Neural cell (in vitro differentiated cells): ENCODE measurements around the gene RPS6KA2. TPM values are rescaled to one million over a fixed set of nuclear protein-coding genes. Genes with fewer than 3 reads are reported as not detected.

ENCODE experiments used
- H2AFZ ChIP-seq: fragments of 200-600, 300-800 bp; sonication (generic), shearing (Covaris generic); 2 replicates; pipeline ENCODE4 v1.6.0; 2014; ENCODE audit warnings: low read depth, mild to moderate bottlenecking, antibody characterized with exemption, low read length, moderate library complexity
- H3F3A ChIP-seq: fragments of 200-600 bp; shearing (Covaris generic); 2 replicates; pipeline ENCODE4 v1.6.1; 2016; ENCODE audit warnings: mild to moderate bottlenecking, moderate library complexity, mixed read lengths, antibody characterized with exemption, low read length; ENCODE audit not compliant: insufficient read depth, poor library complexity, severe bottlenecking
- H3K27ac ChIP-seq: fragments of 200-600, 300-800 bp; sonication (generic), shearing (Covaris generic); 2 replicates; pipeline ENCODE4 v1.5.1; 2014; ENCODE audit warnings: mild to moderate bottlenecking, low read length, moderate library complexity
- H3K27me3 ChIP-seq: fragments of 300-800, 200-600 bp; sonication (generic), shearing (Covaris generic); 2 replicates; pipeline ENCODE4 v1.6.0; 2014; ENCODE audit warnings: mild to moderate bottlenecking, low read depth, low read length, moderate library complexity; ENCODE audit not compliant: insufficient read depth
- H3K36me3 ChIP-seq: fragments of 300-800, 200-600 bp; sonication (generic), shearing (Covaris generic); 2 replicates; pipeline ENCODE4 v1.5.1; 2014; ENCODE audit warnings: mild to moderate bottlenecking, antibody characterized with exemption, low read length, moderate library complexity; ENCODE audit not compliant: insufficient read depth
- H3K4me2 ChIP-seq: fragments of 300-800, 200-600 bp; sonication (generic), shearing (Covaris generic); 2 replicates; pipeline ENCODE4 v1.6.0; 2014; ENCODE audit warnings: mild to moderate bottlenecking, low read length
- H3K4me3 ChIP-seq: fragments of 300-800, 200-600 bp; sonication (generic), shearing (Covaris generic); 2 replicates; pipeline ENCODE4 v1.5.1; 2014; ENCODE audit warnings: mild to moderate bottlenecking, low read length, moderate library complexity
- H3K79me2 ChIP-seq: fragments of 200-600 bp; shearing (Covaris generic); replicated peaks from 2 replicates; pipeline ENCODE4 v1.6.0; 2014; ENCODE audit warnings: mild to moderate bottlenecking, low read length, moderate library complexity; ENCODE audit not compliant: insufficient read depth
- H3K9ac ChIP-seq: fragments of 300-800, 200-600 bp; sonication (generic), shearing (Covaris generic); 2 replicates; pipeline ENCODE4 v1.6.1; 2016; ENCODE audit warnings: mild to moderate bottlenecking, low read length, mixed read lengths
- H3K9me2 ChIP-seq: fragments of 200-600 bp; shearing (Covaris generic); 2 replicates; pipeline ENCODE4 v1.6.1; 2016; ENCODE audit warnings: mild to moderate bottlenecking, low read length, mixed read lengths; ENCODE audit not compliant: insufficient read depth
- H3K9me3 ChIP-seq: fragments of 200-600, 300-800 bp; sonication (generic), shearing (Covaris generic); 2 replicates; pipeline ENCODE4 v1.6.1; 2016; ENCODE audit warnings: mild to moderate bottlenecking, mixed run types, low read length, moderate library complexity, mixed read lengths
- H4K20me1 ChIP-seq: fragments of 200-600 bp; shearing (Covaris generic); 2 replicates; pipeline ENCODE4 v1.6.1; 2016; ENCODE audit warnings: mild to moderate bottlenecking, mixed run types; ENCODE audit not compliant: insufficient read depth
- CTCF ChIP-seq: fragments of 450-650 bp; IDR thresholded peaks from 2 replicates; pipeline ENCODE4 v1.5.1; 2014; ENCODE audit warnings: antibody characterized with exemption, mild to moderate bottlenecking, moderate library complexity; ENCODE audit not compliant: poor library complexity, severe bottlenecking
- EP300 ChIP-seq: fragments of 450-650 bp; conservative IDR thresholded peaks from 2 replicates; pipeline ENCODE4 v1.6.1; 2014; ENCODE audit warnings: antibody characterized with exemption, mild to moderate bottlenecking, moderate library complexity; ENCODE audit not compliant: poor library complexity, severe bottlenecking
- EZH2 ChIP-seq: fragments of 200-600, 300-800 bp; shearing (Covaris generic), sonication (generic); IDR thresholded peaks from 2 replicates; pipeline ENCODE4 v1.6.1; 2014; ENCODE audit warnings: antibody characterized with exemption, low read length, borderline replicate concordance, mild to moderate bottlenecking; ENCODE audit not compliant: insufficient read depth, poor library complexity, severe bottlenecking
- MXI1 ChIP-seq: fragments of 450-650 bp; conservative IDR thresholded peaks from 2 replicates; pipeline ENCODE4 v1.6.1; 2014; ENCODE audit warnings: antibody characterized with exemption, mild to moderate bottlenecking; ENCODE audit not compliant: poor library complexity, severe bottlenecking
- POLR2AphosphoS5 ChIP-seq: IDR thresholded peaks from 2 replicates; pipeline ENCODE4 v1.6.1; 2012
- RAD21 ChIP-seq: fragments of 450-650 bp; conservative IDR thresholded peaks from 2 replicates; pipeline ENCODE4 v1.6.1; 2014; ENCODE audit warnings: antibody characterized with exemption, mild to moderate bottlenecking, moderate library complexity
- REST ChIP-seq: IDR thresholded peaks from 2 replicates; pipeline ENCODE4 v1.6.1; 2012; ENCODE audit warnings: borderline replicate concordance
- SMC3 ChIP-seq: fragments of 450-650 bp; conservative IDR thresholded peaks from 2 replicates; pipeline ENCODE4 v1.6.1; 2014; ENCODE audit warnings: antibody characterized with exemption, mild to moderate bottlenecking, moderate library complexity; ENCODE audit not compliant: poor library complexity
- TAF1 ChIP-seq: IDR thresholded peaks from 2 replicates; pipeline ENCODE4 v1.6.1; 2012; ENCODE audit warnings: low read depth
- polyA plus RNA-seq: library from polyadenylated mRNA; depleted of rRNA; stranded (reverse); fragments of >200 nt; gene quantifications from 2 replicates; pipeline ENCODE4 v1.2.3, GENCODE V29; 2014

Gene RPS6KA2
- polyA plus RNA-seq, 1 donor from 2014 or later, result 34.3 TPM

GRCh38 chr6:166566026-166567011 is 60.7 kb downstream of the RPS6KA2 start:
- no peak overlapping the region for H3K4me2 ChIP-seq

GRCh38 chr6:166565084-166565967 is 61.7 kb downstream of the RPS6KA2 start:
- no peak overlapping the region for H3K4me2 ChIP-seq
- peak overlapping the region; percentile 24 for H3K4me3 ChIP-seq
- H3K27ac ChIP-seq, result no peak overlapping the region
- no peak for TF ChIP-seq REST
- TF ChIP-seq POLR2AphosphoS5, result no peak
- no peak for TF ChIP-seq TAF1
- no peak for TF ChIP-seq EP300
- TF ChIP-seq CTCF, result no peak
- no peak for TF ChIP-seq EZH2
- TF ChIP-seq MXI1, result no peak
- no peak for TF ChIP-seq SMC3
- no peak for TF ChIP-seq RAD21
- H4K20me1 ChIP-seq, result no peaks in the 10 kb centered on the region
- H3K9ac ChIP-seq, result no peak overlapping the region
- no peak overlapping the region for H2AFZ ChIP-seq
- H3K36me3 ChIP-seq, result peaks cover 4% of the 10 kb centered on the region
- no peaks in the 10 kb centered on the region for H3K9me2 ChIP-seq
- H3K79me2 ChIP-seq, result peaks cover 11% of the 10 kb centered on the region
- no peaks in the 10 kb centered on the region for H3F3A ChIP-seq
- no peaks in the 10 kb centered on the region for H3K27me3 ChIP-seq
- H3K9me3 ChIP-seq, result no peaks in the 10 kb centered on the region

More at GRCh38 chr6:166566026-166567011, 60.7 kb downstream of the RPS6KA2 start:
- H4K20me1 ChIP-seq, result no peaks in the 10 kb centered on the region
- H3K27me3 ChIP-seq, result no peaks in the 10 kb centered on the region
- H3K27ac ChIP-seq, result no peak overlapping the region
- no peaks in the 10 kb centered on the region for H3K9me2 ChIP-seq
- peaks cover 11% of the 10 kb centered on the region for H3K79me2 ChIP-seq
- H2AFZ ChIP-seq, result no peak overlapping the region
- no peak overlapping the region for H3K4me3 ChIP-seq
- TF ChIP-seq EZH2 (no peak), POLR2AphosphoS5 (no peak), TAF1 (no peak), CTCF (no peak), EP300 (no peak)
- H3K36me3 ChIP-seq, result no peaks in the 10 kb centered on the region
- H3K9me3 ChIP-seq, result no peaks in the 10 kb centered on the region
- H3K9ac ChIP-seq, result no peak overlapping the region
- no peaks in the 10 kb centered on the region for H3F3A ChIP-seq
